Measurements from ENCODE around the gene CYP27B1. TPM values are rescaled to one million over a fixed set of nuclear protein-coding genes. Genes with fewer than 3 reads are reported as not detected.
A peak's percentile ranks its signal among the peaks of the same experiment; 100 is the strongest.

CYP27B1 gene
- total and polyA plus RNA-seq, 9 of the 15 experiments (the other 6 are each of a cell fraction or from before 2014, with no cell fraction given), result 0.18 to 4.2 (median 1.8) TPM

- intact Hi-C loops (cut with micrococcal nuclease), result no loop called here
- CTCF ChIA-PET (ENCODE audit: low intra/inter-chr PET ratio), result no interaction called here
- TF ChIP-seq NR2C2 (CRISPR knock-in tag; IDR thresholded peaks at IDR 0.05), result peak; percentile 74
- TF ChIP-seq NR2C2 (tag; IDR thresholded peaks at IDR 0.05), result 0 out of 2 replicates have a peak, but pooled peaks have one; percentile 46
- 0 out of 2 replicates have a peak, but pooled peaks have one; percentile 47 for TF ChIP-seq ESRRA (IDR thresholded peaks at IDR 0.05; ENCODE audit: borderline replicate concordance, low read depth)
- TF ChIP-seq CSDE1 (IDR thresholded peaks at IDR 0.05), result peak in 1 of 2 experiments; percentile 87; a peak in 2 of 4 replicates
- TF ChIP-seq ZNF140 (CRISPR knock-in tag; IDR thresholded peaks at IDR 0.05), result no peak
- no peak for TF ChIP-seq NUFIP1 (IDR thresholded peaks at IDR 0.05; ENCODE audit: partially characterized antibody)
- TF ChIP-seq CREM (IDR thresholded peaks at IDR 0.05; ENCODE audit: low read depth), result peak; percentile 95
- peak; percentile 46; the same call in 1 of the 2 replicates for TF ChIP-seq EP400 (IDR thresholded peaks at IDR 0.05)
- TF ChIP-seq CBX3 (IDR thresholded peaks at IDR 0.05; ENCODE audit: borderline replicate concordance in 1 of 2, low read length in 2 of 2), result 0 out of 3 replicates have a peak, but pooled peaks of 1 of the 2 experiments have one; percentile 44
- peak; percentile 97 for TF ChIP-seq NCOA1 (IDR thresholded peaks at IDR 0.05; ENCODE audit: low read depth)
- TF ChIP-seq JUN (IDR thresholded peaks at IDR 0.05; ENCODE audit: borderline replicate concordance, low read depth, low read length), result peak; percentile 78
- TF ChIP-seq JUN (CRISPR knock-in tag; IDR thresholded peaks at IDR 0.05; ENCODE audit: borderline replicate concordance), result no peak; the same call in 1 of the 2 replicates
- TF ChIP-seq HNRNPL (IDR thresholded peaks at IDR 0.05; ENCODE audit: low read depth, low read length), result no peak
- peak; percentile 57; the same call in 1 of the 2 replicates for TF ChIP-seq ATF4 (CRISPR knock-in tag; IDR thresholded peaks at IDR 0.05)
- no peak for TF ChIP-seq SP2 (IDR thresholded peaks at IDR 0.05; ENCODE audit: extremely low read depth, low read depth, low read length, poor library complexity, severe bottlenecking)
- 0 out of 2 replicates have a peak, but pooled peaks have one; percentile 13 for TF ChIP-seq JUNB (CRISPR knock-in tag; conservative IDR thresholded peaks at IDR 0.05)
- peak; percentile 90 for TF ChIP-seq SP1 (CRISPR knock-in tag; IDR thresholded peaks at IDR 0.05)
- peak; percentile 79; the same call in 1 of the 2 replicates for TF ChIP-seq HDAC2 (IDR thresholded peaks at IDR 0.05)
- TF ChIP-seq ZNF436 (CRISPR knock-in tag; IDR thresholded peaks at IDR 0.05), result 0 out of 2 replicates have a peak, but pooled peaks have one; percentile 8
- TF ChIP-seq TARDBP (IDR thresholded peaks at IDR 0.05), result peak; percentile 94
These were observed 22.6 kb downstream of the CYP27B1 start for GRCh38 chr12:57744194-57744776.

More at GRCh38 chr12:57744194-57744776, 22.6 kb downstream of the CYP27B1 start:
- peaks cover 13% of the 10 kb centered on the region for H3K79me2 ChIP-seq (ENCODE audit: control insufficient read depth, insufficient read depth, low read length)
- in situ Hi-C loops (cut with MboI), result loop anchor here (10.0 kb wide), 1 partner anchor 429 kb away; no protein-coding TSS in a partner anchor
- peaks cover 34% of the 10 kb centered on the region for H3K36me3 ChIP-seq (ENCODE audit: control insufficient read depth, insufficient read depth, low read length)
- H3K9me3 ChIP-seq (replicated peaks; ENCODE audit: control insufficient read depth, insufficient read depth, low read depth, low read length), result no peaks in the 10 kb centered on the region
- H3K4me3 ChIP-seq, result peak overlapping the region; percentile 59
- DNase-seq (ENCODE audit: extremely low read depth in 1 of 4, low spot score in 3 of 4) (peak; percentile 83 to 88 (median 88)), FAIRE-seq (no peak), ATAC-seq (peak; percentile 57)
- BruUV-seq (replicated peaks), result no TSS peak
- POLR2A ChIA-PET, result interaction anchor here (0.6 to 2.5 kb wide), 15 partner anchors 9 to 229 kb away, joined by 3 to 15 read pairs (median 4); partner anchors contain the start of genes CYP27B1, DDIT3, EEF1AKMT3 and METTL1
- H3K4me1 ChIP-seq (replicated peaks in 1 of 2; ENCODE audit: control insufficient read depth in 2 of 2, insufficient read depth in 2 of 2, low read length in 2 of 2), result peaks cover 7 to 13% of the 10 kb centered on the region in 2 experiments; a peak in 3 of 5 replicates
- H3K27ac ChIP-seq (ENCODE audit: extremely low read depth, low read depth, low read length), result peak overlapping the region; percentile 84
- peak overlapping the region; percentile 88 for H3K4me2 ChIP-seq (ENCODE audit: insufficient read depth, low read length)
- WGBS (ENCODE audit: insufficient coverage, low coverage, missing lambda C conversion rate), result 26% methylated on average over 21 of the region's 21 CpGs
- H3K9ac ChIP-seq (ENCODE audit: insufficient read depth in 1 of 2, low read depth in 2 of 2, low read length in 2 of 2), result peak overlapping the region; percentile 88 to 95
- peaks cover 0 to 10% of the 10 kb centered on the region in 2 experiments; a peak in 2 of 5 replicates for H3K27me3 ChIP-seq (ENCODE audit: control insufficient read depth in 2 of 2, insufficient read depth in 2 of 2, low read length in 2 of 2)
- H4K20me1 ChIP-seq (replicated peaks; ENCODE audit: control insufficient read depth, insufficient read depth, low read length), result no peaks in the 10 kb centered on the region
- peak overlapping the region; percentile 90 for H2AFZ ChIP-seq (ENCODE audit: low read depth, low read length)
- no peaks in the 10 kb centered on the region for H3K9me1 ChIP-seq (ENCODE audit: control insufficient read depth, insufficient read depth, low read length)
